HEK293 (cell line): ENCODE results near the gene HOXA11.

Experiments used
- BCL11A ChIP-seq: fragments of 450-650 bp; formaldehyde crosslinking; IDR thresholded peaks from 2 replicates; pipeline ENCODE4 v1.5.1; 2016; ENCODE audit warnings: low read depth, missing biosample characterization, missing genetic modification characterization
- FEZF1 ChIP-seq: fragments of 450-650 bp; formaldehyde crosslinking; IDR thresholded peaks from 2 replicates; pipeline ENCODE4 v1.5.1; 2016; ENCODE audit warnings: missing biosample characterization, missing genetic modification characterization
- GFI1B ChIP-seq: fragments of 450-650 bp; formaldehyde crosslinking; IDR thresholded peaks from 2 replicates; pipeline ENCODE4 v1.5.1; 2016; ENCODE audit warnings: missing biosample characterization, missing genetic modification characterization
- HOXD13 ChIP-seq: sonication (generic); formaldehyde crosslinking; IDR thresholded peaks from 2 replicates; pipeline ENCODE4 v1.8.0; 2022; ENCODE audit warnings: missing genetic modification reagents, borderline replicate concordance
- IKZF3 ChIP-seq: fragments of 450-650 bp; IDR thresholded peaks from 2 replicates; pipeline ENCODE4 v1.5.0; 2018; ENCODE audit warnings: missing biosample characterization, mild to moderate bottlenecking, missing genetic modification characterization, moderate library complexity
- KLF10 ChIP-seq: fragments of 450-650 bp; IDR thresholded peaks from 2 replicates; pipeline ENCODE4 v1.5.1; 2018; ENCODE audit warnings: missing biosample characterization, mild to moderate bottlenecking, missing genetic modification characterization
- MZF1 ChIP-seq: fragments of 450-650 bp; formaldehyde crosslinking; IDR thresholded peaks from 2 replicates; pipeline ENCODE4 v1.5.1; 2017; ENCODE audit warnings: missing biosample characterization, missing genetic modification characterization, borderline replicate concordance
- PRDM4 ChIP-seq: fragments of 450-650 bp; formaldehyde crosslinking; IDR thresholded peaks from 2 replicates; pipeline ENCODE4 v1.5.1; 2017; ENCODE audit warnings: missing biosample characterization, missing genetic modification characterization
- SP7 ChIP-seq: fragments of 450-650 bp; formaldehyde crosslinking; IDR thresholded peaks from 2 replicates; pipeline ENCODE4 v1.5.1; 2016; ENCODE audit warnings: missing biosample characterization, missing genetic modification characterization
- TCF7L2 ChIP-seq: IDR thresholded peaks from 2 replicates; pipeline ENCODE4 v1.6.1; 2011; ENCODE audit warnings: low read depth, mild to moderate bottlenecking, inconsistent platforms, low read length, moderate library complexity, borderline replicate concordance
- WT1 ChIP-seq: fragments of 450-650 bp; formaldehyde crosslinking; IDR thresholded peaks from 2 replicates; pipeline ENCODE4 v1.5.1; 2016; ENCODE audit warnings: missing biosample characterization, missing genetic modification characterization
- ZBTB17 ChIP-seq: fragments of 450-650 bp; formaldehyde crosslinking; IDR thresholded peaks from 2 replicates; pipeline ENCODE4 v1.5.1; 2016; ENCODE audit warnings: missing biosample characterization, missing genetic modification characterization
- ZNF184 ChIP-seq: fragments of 450-650 bp; IDR thresholded peaks from 2 replicates; pipeline ENCODE4 v1.5.1; 2018; ENCODE audit warnings: missing biosample characterization, mild to moderate bottlenecking, missing genetic modification characterization
- ZNF24 ChIP-seq: fragments of 450-650 bp; formaldehyde crosslinking; IDR thresholded peaks from 2 replicates; pipeline ENCODE4 v1.5.1; 2016; ENCODE audit warnings: missing biosample characterization, missing genetic modification characterization
- ZNF561 ChIP-seq: fragments of 450-650 bp; IDR thresholded peaks from 2 replicates; pipeline ENCODE4 v1.5.1; 2018; ENCODE audit warnings: missing biosample characterization, missing genetic modification characterization, borderline replicate concordance
- ZXDB ChIP-seq: fragments of 450-650 bp; formaldehyde crosslinking; IDR thresholded peaks from 2 replicates; pipeline ENCODE4 v1.5.1; 2016; ENCODE audit warnings: missing biosample characterization, missing genetic modification characterization
- TF ChIP-seq, protein P1 (sequence below): fragments of 450-650 bp; formaldehyde crosslinking; IDR thresholded peaks from 2 replicates; pipeline ENCODE4 v1.5.1; 2017; ENCODE audit warnings: missing biosample characterization, missing genetic modification characterization
- TF ChIP-seq, protein P2 (sequence below): fragments of 450-650 bp; formaldehyde crosslinking; conservative IDR thresholded peaks from 2 replicates; pipeline ENCODE4 v1.5.1; 2016; ENCODE audit warnings: low read depth, missing biosample characterization, missing genetic modification characterization

HOXA11 gene

GRCh38 chr7:27140126-27140857 is 44.7 kb downstream of the HOXA11 start (continued):
- peak; percentile 87 for TF ChIP-seq PRDM4 (tag by site-specific recombination)
- peak; percentile 21; the same call in 1 of the 2 replicates for TF ChIP-seq ZNF561 (tag by site-specific recombination)
- peak; percentile 96 for TF ChIP-seq SP7 (tag by site-specific recombination)
- TF ChIP-seq ZNF184 = no peak
- peak; percentile 14; the same call in 1 of the 2 replicates for TF ChIP-seq ZBTB17
- TF ChIP-seq FEZF1 (tag by site-specific recombination) = peak; percentile 99
- TF ChIP-seq, protein P1, sequence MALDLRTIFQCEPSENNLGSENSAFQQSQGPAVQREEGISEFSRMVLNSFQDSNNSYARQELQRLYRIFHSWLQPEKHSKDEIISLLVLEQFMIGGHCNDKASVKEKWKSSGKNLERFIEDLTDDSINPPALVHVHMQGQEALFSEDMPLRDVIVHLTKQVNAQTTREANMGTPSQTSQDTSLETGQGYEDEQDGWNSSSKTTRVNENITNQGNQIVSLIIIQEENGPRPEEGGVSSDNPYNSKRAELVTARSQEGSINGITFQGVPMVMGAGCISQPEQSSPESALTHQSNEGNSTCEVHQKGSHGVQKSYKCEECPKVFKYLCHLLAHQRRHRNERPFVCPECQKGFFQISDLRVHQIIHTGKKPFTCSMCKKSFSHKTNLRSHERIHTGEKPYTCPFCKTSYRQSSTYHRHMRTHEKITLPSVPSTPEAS (tag by site-specific recombination) = 0 out of 2 replicates have a peak, but pooled peaks have one; percentile 13
- peak; percentile 63; the same call in 1 of the 2 replicates for TF ChIP-seq ZNF24 (tag by site-specific recombination)
- peak; percentile 46; the same call in 1 of the 2 replicates for TF ChIP-seq IKZF3
- peak; percentile 10; the same call in 1 of the 2 replicates for TF ChIP-seq GFI1B
- TF ChIP-seq, protein P2, sequence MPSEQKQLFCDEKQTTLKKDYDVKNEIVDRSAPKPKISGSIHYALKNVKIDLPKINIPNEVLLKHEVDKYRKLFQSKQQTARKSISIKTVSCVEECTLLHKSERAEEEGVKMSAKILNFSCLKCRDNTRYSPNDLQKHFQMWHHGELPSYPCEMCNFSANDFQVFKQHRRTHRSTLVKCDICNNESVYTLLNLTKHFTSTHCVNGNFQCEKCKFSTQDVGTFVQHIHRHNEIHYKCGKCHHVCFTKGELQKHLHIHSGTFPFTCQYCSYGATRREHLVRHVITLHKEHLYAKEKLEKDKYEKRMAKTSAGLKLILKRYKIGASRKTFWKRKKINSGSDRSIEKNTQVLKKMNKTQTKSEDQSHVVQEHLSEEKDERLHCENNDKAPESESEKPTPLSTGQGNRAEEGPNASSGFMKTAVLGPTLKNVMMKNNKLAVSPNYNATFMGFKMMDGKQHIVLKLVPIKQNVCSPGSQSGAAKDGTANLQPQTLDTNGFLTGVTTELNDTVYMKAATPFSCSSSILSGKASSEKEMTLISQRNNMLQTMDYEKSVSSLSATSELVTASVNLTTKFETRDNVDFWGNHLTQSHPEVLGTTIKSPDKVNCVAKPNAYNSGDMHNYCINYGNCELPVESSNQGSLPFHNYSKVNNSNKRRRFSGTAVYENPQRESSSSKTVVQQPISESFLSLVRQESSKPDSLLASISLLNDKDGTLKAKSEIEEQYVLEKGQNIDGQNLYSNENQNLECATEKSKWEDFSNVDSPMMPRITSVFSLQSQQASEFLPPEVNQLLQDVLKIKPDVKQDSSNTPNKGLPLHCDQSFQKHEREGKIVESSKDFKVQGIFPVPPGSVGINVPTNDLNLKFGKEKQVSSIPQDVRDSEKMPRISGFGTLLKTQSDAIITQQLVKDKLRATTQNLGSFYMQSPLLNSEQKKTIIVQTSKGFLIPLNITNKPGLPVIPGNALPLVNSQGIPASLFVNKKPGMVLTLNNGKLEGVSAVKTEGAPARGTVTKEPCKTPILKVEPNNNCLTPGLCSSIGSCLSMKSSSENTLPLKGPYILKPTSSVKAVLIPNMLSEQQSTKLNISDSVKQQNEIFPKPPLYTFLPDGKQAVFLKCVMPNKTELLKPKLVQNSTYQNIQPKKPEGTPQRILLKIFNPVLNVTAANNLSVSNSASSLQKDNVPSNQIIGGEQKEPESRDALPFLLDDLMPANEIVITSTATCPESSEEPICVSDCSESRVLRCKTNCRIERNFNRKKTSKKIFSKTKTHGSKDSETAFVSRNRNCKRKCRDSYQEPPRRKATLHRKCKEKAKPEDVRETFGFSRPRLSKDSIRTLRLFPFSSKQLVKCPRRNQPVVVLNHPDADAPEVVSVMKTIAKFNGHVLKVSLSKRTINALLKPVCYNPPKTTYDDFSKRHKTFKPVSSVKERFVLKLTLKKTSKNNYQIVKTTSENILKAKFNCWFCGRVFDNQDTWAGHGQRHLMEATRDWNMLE (tag by site-specific recombination) = 0 out of 2 replicates have a peak, but pooled peaks have one; percentile 8
- peak; percentile 59; the same call in 1 of the 2 replicates for TF ChIP-seq BCL11A (tag by site-specific recombination)
- TF ChIP-seq MZF1 (tag by site-specific recombination) = peak; percentile 91
- TF ChIP-seq KLF10 (tag by site-specific recombination) = peak; percentile 65
- TF ChIP-seq WT1 = peak; percentile 97
- peak; percentile 69 for TF ChIP-seq ZXDB (tag by site-specific recombination)
- peak; percentile 58; the same call in 1 of the 2 replicates for TF ChIP-seq TCF7L2
- TF ChIP-seq HOXD13 (CRISPR knock-in tag) = peak; percentile 62; the same call in 1 of the 2 replicates
